HuH-7 (cell line): ENCODE results near the gene UBE2D3.
"Not testable (repeated sequence)": the region's sequence is repeated elsewhere in the genome, so short reads cannot be mapped to it uniquely, and the experiment has no call there.

ENCODE experiments used
- DNase-seq: peaks from one replicate; pipeline ENCODE4 v3.0.0; 2011; ENCODE audit warnings: low spot score

The UBE2D3 gene

DNA sequence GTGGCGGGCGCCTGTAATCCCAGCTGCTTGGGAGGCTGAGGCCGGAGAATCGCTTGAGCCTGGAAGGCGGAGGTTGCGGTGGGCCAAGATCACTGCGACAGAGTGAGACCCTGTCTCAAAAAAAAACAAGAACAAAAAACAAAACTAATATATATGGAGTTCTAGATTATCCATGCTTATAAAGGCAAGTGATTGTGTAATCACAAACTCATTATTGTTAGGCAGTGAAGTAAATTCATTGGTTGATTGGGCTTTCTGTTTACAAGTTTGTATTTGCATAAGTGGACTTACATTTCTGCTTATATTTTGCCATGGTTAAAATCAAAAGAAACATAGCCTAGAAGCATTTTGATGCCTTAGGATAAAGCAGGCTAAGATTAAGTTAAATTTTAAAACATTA lies 2.5 kb upstream of the UBE2D3 start:
- no peak for DNase-seq

DNA sequence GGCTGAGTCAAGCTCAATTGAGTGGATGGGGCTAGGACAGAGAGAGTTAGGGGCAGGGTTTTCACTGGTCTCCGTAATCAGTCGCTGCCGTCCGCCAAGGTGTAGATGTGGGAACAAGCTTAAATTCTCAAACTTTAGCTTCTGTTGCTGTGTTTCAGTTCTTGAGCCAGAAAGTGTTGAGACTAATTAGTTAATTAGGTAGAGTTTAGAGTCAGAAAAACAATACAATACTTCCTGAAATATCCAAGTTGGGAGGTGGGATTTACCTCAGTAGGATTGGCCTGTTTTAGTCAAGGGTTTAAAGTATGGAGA lies 1.1 kb upstream of the UBE2D3 start:
- no peak for DNase-seq

DNA sequence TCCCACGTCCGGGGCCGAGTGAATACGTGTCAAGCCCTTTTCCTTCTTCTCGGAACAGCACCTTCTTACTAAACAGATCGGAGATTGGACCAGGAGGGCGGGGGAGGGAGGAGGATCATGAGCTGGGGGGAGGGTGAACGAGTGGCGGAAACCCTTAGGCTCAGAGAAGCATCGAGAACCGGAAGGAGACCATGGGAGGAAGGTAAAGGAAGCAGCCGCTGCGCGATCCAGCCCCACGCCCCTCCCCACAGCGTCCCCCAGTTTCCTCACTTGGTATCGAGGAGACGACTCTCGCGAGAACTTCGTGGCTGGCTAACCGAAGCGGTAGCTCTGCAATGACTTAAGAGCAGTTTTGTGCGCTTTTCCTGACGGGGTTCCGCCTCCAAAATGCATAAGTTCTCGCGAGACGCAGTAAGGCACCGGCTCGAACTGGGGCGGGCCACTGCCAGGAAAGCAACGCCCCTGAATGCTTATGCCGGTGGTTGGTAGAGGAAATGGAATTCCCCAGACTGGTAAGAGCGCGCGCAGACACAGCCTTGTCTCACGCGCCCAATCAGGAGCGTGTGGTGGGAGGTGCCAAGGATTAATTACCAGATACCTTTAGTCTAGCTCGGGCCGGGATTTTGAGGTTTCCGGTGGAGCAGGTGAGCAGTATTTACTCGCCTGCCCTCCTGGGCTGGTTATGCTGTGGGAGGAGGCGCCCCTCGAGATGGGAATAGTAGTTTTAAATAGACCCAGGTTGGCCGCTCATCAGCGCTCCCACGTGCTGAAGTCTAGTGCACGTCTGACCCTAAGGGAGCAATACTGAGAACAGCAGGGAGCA lies 534 bp upstream of the UBE2D3 start:
- peak; percentile 58 for DNase-seq

- no peak for DNase-seq
Measured at GRCh38 chr4:102826105-102826889, 1.1 kb downstream of the UBE2D3 start.

GRCh38 chr4:102825261-102826091 lies 1.9 kb downstream of the UBE2D3 start:
- no peak for DNase-seq

DNA sequence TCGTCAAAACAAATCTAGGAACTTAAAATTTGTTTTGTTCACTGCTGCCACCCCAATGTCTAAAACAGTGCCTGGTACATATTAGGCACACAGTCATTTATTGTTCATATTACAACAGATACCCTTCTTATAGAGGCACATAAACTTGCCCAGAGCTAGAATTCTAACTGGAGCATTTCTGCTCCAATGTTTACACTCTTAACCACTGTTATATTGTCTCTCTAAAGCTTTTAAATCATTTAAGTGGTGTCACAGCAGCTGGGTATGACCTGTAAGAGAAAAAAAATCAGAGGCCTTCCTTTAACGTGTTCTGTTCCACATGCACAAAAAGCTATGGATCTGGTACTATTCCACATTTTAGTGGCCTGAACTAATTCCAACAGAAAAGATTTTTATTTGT lies 3.0 kb downstream of the UBE2D3 start:
- DNase-seq = no peak

DNA sequence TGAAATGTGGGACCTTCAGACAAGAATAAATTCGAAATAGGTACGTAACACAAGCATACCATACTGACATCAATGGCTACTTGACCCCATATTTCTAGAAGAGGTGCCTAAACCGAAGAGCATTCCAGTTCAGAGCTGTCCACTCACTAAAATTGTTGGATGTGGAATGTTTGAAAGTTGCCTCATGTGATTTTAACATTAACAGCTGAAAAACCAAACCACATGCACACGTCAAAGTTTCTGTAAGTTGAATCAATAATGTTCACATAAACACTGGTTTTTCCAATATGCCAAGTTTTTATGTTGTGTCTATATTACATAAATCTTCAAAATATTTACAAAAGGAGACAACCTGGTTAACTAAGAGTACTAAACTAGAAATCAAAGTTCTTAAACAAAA lies 3.5 kb downstream of the UBE2D3 start:
- no peak for DNase-seq

- DNase-seq = no peak
Measured at GRCh38 chr4:102823464-102823863, 3.9 kb downstream of the UBE2D3 start.

DNA sequence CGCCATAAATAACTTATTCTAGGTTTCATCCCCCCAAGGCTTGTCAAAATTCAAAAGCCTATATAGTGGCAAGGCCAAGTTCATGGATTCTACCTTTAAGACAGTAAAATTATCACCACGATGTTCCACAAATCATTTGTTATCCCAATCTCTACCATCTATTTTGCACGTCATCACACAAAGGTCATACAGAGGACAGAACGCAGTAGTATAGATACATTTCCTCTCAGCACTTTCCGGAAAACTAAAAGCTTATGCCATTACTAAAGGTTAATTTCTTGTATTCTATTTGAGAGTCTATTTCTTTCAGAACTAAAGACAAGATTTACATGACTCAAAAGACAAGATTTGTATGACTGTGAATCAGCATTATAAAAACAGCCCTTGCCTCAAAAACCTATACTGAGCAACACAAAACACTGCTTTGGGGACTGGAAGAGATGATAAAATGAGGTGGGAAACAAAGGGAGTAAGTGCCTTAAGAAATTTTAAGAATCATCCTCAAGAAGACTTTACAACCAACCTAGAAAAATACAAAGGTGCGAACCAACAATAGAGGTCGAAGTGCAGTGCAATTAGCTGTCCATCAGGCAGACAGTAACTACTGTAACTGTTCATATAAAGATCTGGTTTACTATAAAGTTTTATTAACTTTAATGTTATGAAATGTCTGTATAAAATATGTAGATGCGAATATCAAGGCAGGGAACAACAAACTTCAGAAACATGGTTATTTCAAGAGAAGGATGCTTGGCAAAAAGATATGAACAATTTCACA lies 7.6 kb downstream of the UBE2D3 start:
- no peak for DNase-seq

GRCh38 chr4:102819100-102819499 lies 8.3 kb downstream of the UBE2D3 start:
- DNase-seq = not testable (repeated sequence)

- no peak for DNase-seq
Measured at GRCh38 chr4:102817613-102818268, 9.6 kb downstream of the UBE2D3 start.

GRCh38 chr4:102817021-102817605 lies 10.2 kb downstream of the UBE2D3 start:
- DNase-seq = no peak

GRCh38 chr4:102815981-102816380 lies 11.4 kb downstream of the UBE2D3 start:
- no peak for DNase-seq

DNA sequence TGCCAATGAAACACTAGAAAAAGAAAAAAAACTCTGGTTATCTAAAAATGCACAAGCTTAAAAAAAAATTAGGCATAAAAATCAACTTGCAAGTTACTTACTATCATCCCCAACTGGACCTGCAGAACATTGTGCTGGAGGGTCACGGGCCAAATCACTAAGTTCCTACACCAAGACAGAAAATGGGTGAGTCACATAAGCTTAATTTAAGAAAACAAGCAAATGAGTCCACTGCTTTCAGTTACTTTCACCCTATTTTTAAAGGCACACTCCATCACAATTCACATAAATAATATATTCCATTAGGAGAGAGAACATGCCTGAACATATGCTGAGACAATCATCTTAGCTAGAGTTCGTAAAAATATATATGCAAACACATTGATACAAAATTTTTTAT lies 17.7 kb downstream of the UBE2D3 start:
- no peak for DNase-seq

- DNase-seq = no peak
Measured at GRCh38 chr4:102809190-102809589, 18.2 kb downstream of the UBE2D3 start.

DNA sequence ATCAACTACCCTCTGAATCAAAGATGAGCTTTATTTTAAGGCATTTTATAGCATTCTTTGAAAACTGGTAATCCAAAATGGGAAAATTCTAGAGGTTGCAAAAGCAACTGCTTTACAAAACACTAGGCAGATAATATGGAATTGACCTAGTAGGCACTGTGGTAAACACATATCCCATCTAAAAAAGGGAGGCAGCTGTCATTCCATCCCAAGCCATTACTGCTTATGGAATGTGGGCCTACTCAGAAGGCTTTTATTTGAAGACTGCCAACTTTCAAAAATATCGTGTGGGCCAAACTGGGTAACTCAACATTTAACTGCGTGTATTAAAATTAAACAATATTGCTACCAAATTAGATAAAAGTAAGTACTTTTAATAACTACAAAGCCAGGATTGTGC lies 19.3 kb downstream of the UBE2D3 start:
- no peak for DNase-seq

GRCh38 chr4:102807345-102807744 lies 20.0 kb downstream of the UBE2D3 start:
- no peak for DNase-seq

- DNase-seq = no peak
Measured at GRCh38 chr4:102799816-102800215, 27.5 kb downstream of the UBE2D3 start.

DNA sequence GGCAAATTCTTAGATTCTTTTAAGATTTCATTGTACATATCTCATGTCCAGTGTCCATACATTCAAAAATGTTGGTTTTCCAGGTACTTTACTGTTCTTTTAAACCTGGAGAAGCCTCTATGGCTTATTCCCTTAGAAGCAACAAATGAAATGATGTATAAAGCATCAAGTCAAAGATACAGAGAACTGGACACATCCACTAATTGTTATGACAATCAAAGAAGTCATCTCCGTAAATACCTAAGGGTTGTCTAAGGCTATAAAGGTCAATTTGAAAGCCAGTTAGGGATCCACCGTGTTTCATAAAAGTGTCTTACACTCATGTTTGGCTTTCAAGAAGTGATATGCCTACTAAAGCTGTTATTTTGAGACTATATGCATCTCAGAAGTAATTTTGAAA lies 32.4 kb downstream of the UBE2D3 start:
- DNase-seq = no peak

- no peak for DNase-seq
Measured at GRCh38 chr4:102792361-102792936, 34.9 kb downstream of the UBE2D3 start.
